ENCODE measurements around the gene KCTD2. TPM values are rescaled to one million over a fixed set of nuclear protein-coding genes. Genes with fewer than 3 reads are reported as not detected.

KCTD2 gene
- polyA plus RNA-seq, 1 of the 3 experiments (the other 2 are of a cell fraction) = 27.5 TPM

DNA sequence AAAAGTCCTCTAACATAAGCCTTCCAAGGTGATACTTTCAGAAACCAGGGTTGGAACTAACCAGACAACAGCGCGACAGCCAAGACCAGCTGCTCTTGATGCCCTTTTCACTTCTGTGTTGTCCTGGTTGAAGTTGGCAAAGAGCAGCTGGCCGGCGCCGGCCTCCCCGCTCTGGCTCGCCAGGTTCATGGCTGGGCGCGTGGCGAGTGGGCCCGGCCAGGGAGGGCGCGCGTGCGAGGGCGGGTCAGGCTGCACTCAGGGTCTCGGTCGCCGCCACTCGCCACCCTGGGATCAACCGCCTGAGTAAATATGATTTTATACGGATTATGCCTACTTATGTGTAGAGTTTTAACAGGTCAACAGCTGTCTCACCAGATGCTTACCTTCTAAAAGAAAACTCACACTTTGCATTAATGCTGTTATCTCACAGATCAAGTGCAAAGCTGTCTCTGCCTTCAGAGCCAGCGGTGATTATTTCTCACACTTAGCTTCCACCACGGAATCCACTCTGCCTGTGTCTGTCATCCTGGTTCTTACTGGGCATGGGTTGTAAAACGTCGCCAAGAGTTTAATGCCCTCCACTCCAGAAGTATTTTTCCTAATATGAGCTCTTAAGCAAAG, 13.5 kb downstream of the KCTD2 start:
- ChIA-PET CTCF (interaction anchor here (0.6 to 3.4 kb wide), 23 partner anchors 9 to 601 kb away, joined by 3 to 19 read pairs (median 4); partner anchors contain the start of genes NT5C and OTOP2), POLR2A (interaction anchor here (0.9 kb wide), 1 partner anchor 98 kb away, joined by 3 read pairs; no protein-coding TSS in a partner anchor)
- no peak overlapping the region for H3K27ac ChIP-seq (ENCODE audit: low read depth in 2 of 2, low read length in 1 of 2)

DNA sequence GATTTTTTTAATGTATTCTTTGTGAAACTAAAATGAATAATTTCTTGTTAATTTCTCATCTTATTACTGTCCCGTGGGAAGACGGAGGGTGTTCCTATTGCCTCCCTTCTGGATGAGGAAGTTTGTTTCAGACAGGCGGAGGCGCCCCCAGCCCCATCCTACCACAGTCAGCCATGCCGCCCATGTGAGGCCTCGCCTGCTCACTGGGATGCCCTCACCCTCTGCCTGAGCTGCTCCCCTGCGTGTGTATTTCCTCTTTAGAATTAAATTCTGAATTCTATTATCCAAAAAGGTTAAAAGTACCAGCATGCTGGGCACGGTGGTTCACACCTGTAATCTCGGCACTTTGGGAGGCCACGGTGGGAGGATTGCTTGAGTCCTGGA, 14.0 kb downstream of the KCTD2 start:
- no peak overlapping the region for H3K9ac ChIP-seq
- H3K4me3 ChIP-seq (ENCODE audit: low read depth in 2 of 2, low read length in 1 of 2) = no peak overlapping the region
- H3K9me2 ChIP-seq = no peaks in the 10 kb centered on the region
- no peaks in the 10 kb centered on the region for H3K4me1 ChIP-seq (ENCODE audit: control insufficient read depth in 1 of 2, insufficient read depth in 2 of 2, low read depth in 1 of 2, low read length in 1 of 2)
- DNase-seq = no peak
- no peaks in the 10 kb centered on the region for H3F3A ChIP-seq (replicated peaks; ENCODE audit: insufficient read depth)
- POLR2A ChIA-PET = interaction anchor here (0.9 kb wide), 1 partner anchor 99 kb away, joined by 3 read pairs; no protein-coding TSS in a partner anchor
- no peaks in the 10 kb centered on the region for H3K9me3 ChIP-seq
- no peaks in the 10 kb centered on the region for H4K20me1 ChIP-seq (ENCODE audit: insufficient read depth)
- WGBS (ENCODE audit: low lambda C conversion rate) = 96% methylated on average over 10 of the region's 10 CpGs
- no peak overlapping the region for H2AFZ ChIP-seq (ENCODE audit: low read depth)
- peaks cover 13% of the 10 kb centered on the region; the same call in 1 of the 2 replicates for H3K79me2 ChIP-seq (ENCODE audit: insufficient read depth)
- H3K27ac ChIP-seq (ENCODE audit: low read depth in 2 of 2, low read length in 1 of 2) = no peak overlapping the region
- no peaks in the 10 kb centered on the region for H3K27me3 ChIP-seq (ENCODE audit: insufficient read depth)
- no peak overlapping the region for H3K4me2 ChIP-seq
- CTCF ChIA-PET = interaction anchor here (0.6 to 3.4 kb wide), 13 partner anchors 9 to 141 kb away, joined by 3 to 19 read pairs (median 4); partner anchors contain the start of genes HID1 and NT5C
- H3K36me3 ChIP-seq (replicated peaks in 1 of 2; ENCODE audit: control insufficient read depth in 1 of 2, insufficient read depth in 2 of 2, low read length in 1 of 2) = peaks cover 42 to 71% of the 10 kb centered on the region in 2 experiments
- no peak for TF ChIP-seq GABPA (IDR thresholded peaks at IDR 0.05; ENCODE audit: low read depth)
- TF ChIP-seq MXI1 (IDR thresholded peaks at IDR 0.05; ENCODE audit: low read depth, low read length) = no peak
- TF ChIP-seq FOSL2 (IDR thresholded peaks at IDR 0.05; ENCODE audit: borderline replicate concordance, low read depth) = no peak
- TF ChIP-seq USF1 (IDR thresholded peaks at IDR 0.05; ENCODE audit: borderline replicate concordance, low read depth) = no peak
- no peak for TF ChIP-seq RCOR1 (IDR thresholded peaks at IDR 0.05; ENCODE audit: low read length)
- TF ChIP-seq RFX5 (IDR thresholded peaks at IDR 0.05; ENCODE audit: low read length) = no peak
- TF ChIP-seq, protein P1, sequence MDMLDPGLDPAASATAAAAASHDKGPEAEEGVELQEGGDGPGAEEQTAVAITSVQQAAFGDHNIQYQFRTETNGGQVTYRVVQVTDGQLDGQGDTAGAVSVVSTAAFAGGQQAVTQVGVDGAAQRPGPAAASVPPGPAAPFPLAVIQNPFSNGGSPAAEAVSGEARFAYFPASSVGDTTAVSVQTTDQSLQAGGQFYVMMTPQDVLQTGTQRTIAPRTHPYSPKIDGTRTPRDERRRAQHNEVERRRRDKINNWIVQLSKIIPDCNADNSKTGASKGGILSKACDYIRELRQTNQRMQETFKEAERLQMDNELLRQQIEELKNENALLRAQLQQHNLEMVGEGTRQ (IDR thresholded peaks at IDR 0.05; ENCODE audit: borderline replicate concordance, low read depth, low read length) = no peak
- TF ChIP-seq, protein P2, sequence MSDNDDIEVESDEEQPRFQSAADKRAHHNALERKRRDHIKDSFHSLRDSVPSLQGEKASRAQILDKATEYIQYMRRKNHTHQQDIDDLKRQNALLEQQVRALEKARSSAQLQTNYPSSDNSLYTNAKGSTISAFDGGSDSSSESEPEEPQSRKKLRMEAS (IDR thresholded peaks at IDR 0.05; ENCODE audit: low read depth) = no peak
- no peak for TF ChIP-seq MEF2A (IDR thresholded peaks at IDR 0.05; ENCODE audit: borderline replicate concordance, low read depth)
- TF ChIP-seq RAD21 (IDR thresholded peaks at IDR 0.05; ENCODE audit: low read length) = no peak
- TF ChIP-seq SMC3 (IDR thresholded peaks at IDR 0.05; ENCODE audit: low read depth, low read length) = no peak
- TF ChIP-seq, protein P3, sequence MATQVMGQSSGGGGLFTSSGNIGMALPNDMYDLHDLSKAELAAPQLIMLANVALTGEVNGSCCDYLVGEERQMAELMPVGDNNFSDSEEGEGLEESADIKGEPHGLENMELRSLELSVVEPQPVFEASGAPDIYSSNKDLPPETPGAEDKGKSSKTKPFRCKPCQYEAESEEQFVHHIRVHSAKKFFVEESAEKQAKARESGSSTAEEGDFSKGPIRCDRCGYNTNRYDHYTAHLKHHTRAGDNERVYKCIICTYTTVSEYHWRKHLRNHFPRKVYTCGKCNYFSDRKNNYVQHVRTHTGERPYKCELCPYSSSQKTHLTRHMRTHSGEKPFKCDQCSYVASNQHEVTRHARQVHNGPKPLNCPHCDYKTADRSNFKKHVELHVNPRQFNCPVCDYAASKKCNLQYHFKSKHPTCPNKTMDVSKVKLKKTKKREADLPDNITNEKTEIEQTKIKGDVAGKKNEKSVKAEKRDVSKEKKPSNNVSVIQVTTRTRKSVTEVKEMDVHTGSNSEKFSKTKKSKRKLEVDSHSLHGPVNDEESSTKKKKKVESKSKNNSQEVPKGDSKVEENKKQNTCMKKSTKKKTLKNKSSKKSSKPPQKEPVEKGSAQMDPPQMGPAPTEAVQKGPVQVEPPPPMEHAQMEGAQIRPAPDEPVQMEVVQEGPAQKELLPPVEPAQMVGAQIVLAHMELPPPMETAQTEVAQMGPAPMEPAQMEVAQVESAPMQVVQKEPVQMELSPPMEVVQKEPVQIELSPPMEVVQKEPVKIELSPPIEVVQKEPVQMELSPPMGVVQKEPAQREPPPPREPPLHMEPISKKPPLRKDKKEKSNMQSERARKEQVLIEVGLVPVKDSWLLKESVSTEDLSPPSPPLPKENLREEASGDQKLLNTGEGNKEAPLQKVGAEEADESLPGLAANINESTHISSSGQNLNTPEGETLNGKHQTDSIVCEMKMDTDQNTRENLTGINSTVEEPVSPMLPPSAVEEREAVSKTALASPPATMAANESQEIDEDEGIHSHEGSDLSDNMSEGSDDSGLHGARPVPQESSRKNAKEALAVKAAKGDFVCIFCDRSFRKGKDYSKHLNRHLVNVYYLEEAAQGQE (IDR thresholded peaks at IDR 0.05; ENCODE audit: low read depth, low read length) = no peak
- no peak for TF ChIP-seq JUND (IDR thresholded peaks at IDR 0.05)

More for the DNA sequence above, 13.5 kb downstream of the KCTD2 start:
- no peaks in the 10 kb centered on the region for H3K9me2 ChIP-seq
- no peak overlapping the region for H3K4me3 ChIP-seq (ENCODE audit: low read depth in 2 of 2, low read length in 1 of 2)
- H3K36me3 ChIP-seq (replicated peaks in 1 of 2; ENCODE audit: control insufficient read depth in 1 of 2, insufficient read depth in 2 of 2, low read length in 1 of 2) = peaks cover 45 to 72% of the 10 kb centered on the region in 2 experiments
- no peak overlapping the region for H2AFZ ChIP-seq (ENCODE audit: low read depth)
- no peaks in the 10 kb centered on the region for H3F3A ChIP-seq (replicated peaks; ENCODE audit: insufficient read depth)
- H3K9me3 ChIP-seq = no peaks in the 10 kb centered on the region
- no peak overlapping the region for H3K9ac ChIP-seq
- 95% methylated on average over 26 of the region's 26 CpGs for WGBS (ENCODE audit: low lambda C conversion rate)
- H3K4me2 ChIP-seq = no peak overlapping the region
- no peaks in the 10 kb centered on the region for H3K27me3 ChIP-seq (ENCODE audit: insufficient read depth)
- TF ChIP-seq NRF1 (IDR thresholded peaks at IDR 0.05; ENCODE audit: low read depth, low read length) = no peak
- no peak for TF ChIP-seq IRF3 (IDR thresholded peaks at IDR 0.05; ENCODE audit: low read depth, low read length)
- TF ChIP-seq SIN3A (IDR thresholded peaks at IDR 0.05; ENCODE audit: borderline replicate concordance, low read depth, low read length) = no peak
- TF ChIP-seq MEF2A (IDR thresholded peaks at IDR 0.05; ENCODE audit: borderline replicate concordance, low read depth) = no peak
- TF ChIP-seq, protein P2 (IDR thresholded peaks at IDR 0.05; ENCODE audit: low read depth) = no peak
- H3K4me1 ChIP-seq (ENCODE audit: control insufficient read depth in 1 of 2, insufficient read depth in 2 of 2, low read depth in 1 of 2, low read length in 1 of 2) = no peaks in the 10 kb centered on the region
- no peaks in the 10 kb centered on the region for H4K20me1 ChIP-seq (ENCODE audit: insufficient read depth)
- peaks cover 14% of the 10 kb centered on the region; the same call in 1 of the 2 replicates for H3K79me2 ChIP-seq (ENCODE audit: insufficient read depth)
- no peak for DNase-seq
